Ovary (tissue), 3 donors: ENCODE data around the gene RBMS1.

Source experiments
- CTCF ChIP-seq, 3 donors: fragments of 450-650 bp in 2 of 3; fragments of 200-600 bp in 1 of 3; IDR thresholded peaks; one replicate each; pipeline versions ENCODE4 v1.5.1 to v1.8.0; 2016 to 2022; ENCODE audit warnings: antibody characterized with exemption in 3 of 3, mild to moderate bottlenecking in 1 of 3
- POLR2A ChIP-seq: fragments of 450-650 bp; IDR thresholded peaks from one replicate; pipeline ENCODE4 v1.6.1; 2017; ENCODE audit warnings: antibody characterized with exemption, mild to moderate bottlenecking, moderate library complexity
- donor health status: DM: no; HTN: no; CAD: no.

- TF ChIP-seq POLR2A (no peak), CTCF (IDR thresholded peaks at IDR 0.05) (no peak)
Measured at GRCh38 chr2:160264308-160264707, 229.3 kb downstream of the RBMS1 start.
